HG03039 (cell line): Measurements from ENCODE around the gene AGBL4.
A peak's percentile ranks its signal among the peaks of the same experiment; 100 is the strongest.

Source experiments
- ATAC-seq: cut with Tn5 transposase; IDR thresholded peaks from one replicate; pipeline ENCODE4 v1.9.1; 2021; ENCODE audit warnings: mild to moderate bottlenecking, moderate library complexity; ENCODE audit not compliant: unreplicated experiment

The AGBL4 gene

GRCh38 chr1:48851638-48852037 is 1172.1 kb downstream of the AGBL4 start:
- ATAC-seq = no peak

- ATAC-seq = no peak
These were observed 1175.7 kb downstream of the AGBL4 start for GRCh38 chr1:48848035-48848434.

- no peak for ATAC-seq
These were observed 1177.3 kb downstream of the AGBL4 start for GRCh38 chr1:48846441-48846840.

- no peak for ATAC-seq
These were observed 1179.6 kb downstream of the AGBL4 start for GRCh38 chr1:48844187-48844586.

GRCh38 chr1:48841966-48842365 is 1181.8 kb downstream of the AGBL4 start:
- no peak for ATAC-seq

GRCh38 chr1:48841461-48841860 is 1182.3 kb downstream of the AGBL4 start:
- no peak for ATAC-seq

- ATAC-seq = no peak
These were observed 1192.4 kb downstream of the AGBL4 start for GRCh38 chr1:48831120-48831978.

- no peak for ATAC-seq
These were observed 1193.0 kb downstream of the AGBL4 start for GRCh38 chr1:48830715-48831114.

GRCh38 chr1:48829446-48829845 is 1194.3 kb downstream of the AGBL4 start:
- no peak for ATAC-seq

GRCh38 chr1:48823168-48823567 is 1200.6 kb downstream of the AGBL4 start:
- no peak for ATAC-seq

- no peak for ATAC-seq
These were observed 1203.3 kb downstream of the AGBL4 start for GRCh38 chr1:48820491-48820890.

GRCh38 chr1:48817505-48818114 is 1206.1 kb downstream of the AGBL4 start:
- ATAC-seq = no peak

- no peak for ATAC-seq
These were observed 1213.0 kb downstream of the AGBL4 start for GRCh38 chr1:48810740-48811139.

- no peak for ATAC-seq
These were observed 1215.3 kb downstream of the AGBL4 start for GRCh38 chr1:48808496-48808895.

- ATAC-seq = no peak
These were observed 1216.0 kb downstream of the AGBL4 start for GRCh38 chr1:48807554-48808260.

- ATAC-seq = no peak
These were observed 1220.3 kb downstream of the AGBL4 start for GRCh38 chr1:48803474-48803873.

- no peak for ATAC-seq
These were observed 1228.9 kb downstream of the AGBL4 start for GRCh38 chr1:48794816-48795215.

GRCh38 chr1:48793863-48794262 is 1229.9 kb downstream of the AGBL4 start:
- ATAC-seq = peak; percentile 69

GRCh38 chr1:48792961-48793360 is 1230.8 kb downstream of the AGBL4 start:
- no peak for ATAC-seq

- ATAC-seq = no peak
These were observed 1233.4 kb downstream of the AGBL4 start for GRCh38 chr1:48790397-48790796.

GRCh38 chr1:48789903-48790302 is 1233.9 kb downstream of the AGBL4 start:
- no peak for ATAC-seq

- ATAC-seq = peak; percentile 45
These were observed 1237.9 kb downstream of the AGBL4 start for GRCh38 chr1:48785869-48786268.
